Measurements from ENCODE around the gene RFK.
A peak's percentile ranks its signal among the peaks of the same experiment; 100 is the strongest.

The RFK gene

GRCh38 chr9:76425677-76426453 lies 31.6 kb upstream of the RFK start:
- Histone ChIP-seq H3K9me3 (ENCODE audit: control insufficient read depth, low read length) (no peaks in the 10 kb centered on the region), H3K4me2 (ENCODE audit: low read length) (peak overlapping the region; percentile 45), H2AFZ (no peak overlapping the region), H3K27me3 (ENCODE audit: control insufficient read depth, insufficient read depth, low read length) (no peaks in the 10 kb centered on the region), H3K4me1 (peaks cover 12% of the 10 kb centered on the region), H3K4me3 (ENCODE audit: low read depth, low read length) (peak overlapping the region; percentile 11), H3K79me2 (no peaks in the 10 kb centered on the region), H3K27ac (peak overlapping the region; percentile 93), H3K36me3 (ENCODE audit: control insufficient read depth, insufficient read depth, low read length) (no peaks in the 10 kb centered on the region), H3K9ac (no peak overlapping the region)
- no peak for TF ChIP-seq CTCF (IDR thresholded peaks at IDR 0.05)

GRCh38 chr9:76424491-76424890 lies 30.3 kb upstream of the RFK start:
- no peak overlapping the region for H3K9ac ChIP-seq
- no peaks in the 10 kb centered on the region for H3K27me3 ChIP-seq (ENCODE audit: control insufficient read depth, insufficient read depth, low read length)
- H3K9me3 ChIP-seq (ENCODE audit: control insufficient read depth, low read length), result no peaks in the 10 kb centered on the region
- H3K4me2 ChIP-seq (ENCODE audit: low read length), result peak overlapping the region; percentile 42
- no peak overlapping the region for H2AFZ ChIP-seq
- H3K4me1 ChIP-seq, result peaks cover 12% of the 10 kb centered on the region
- TF ChIP-seq CTCF (IDR thresholded peaks at IDR 0.05), result no peak
- H3K27ac ChIP-seq, result peak overlapping the region; percentile 93
- no peak overlapping the region for H3K4me3 ChIP-seq (ENCODE audit: low read depth, low read length)
- H3K36me3 ChIP-seq (ENCODE audit: control insufficient read depth, insufficient read depth, low read length), result no peaks in the 10 kb centered on the region
- H3K79me2 ChIP-seq, result no peaks in the 10 kb centered on the region

- H3K9ac ChIP-seq, result no peak overlapping the region
- H3K27me3 ChIP-seq (ENCODE audit: control insufficient read depth, insufficient read depth, low read length), result no peaks in the 10 kb centered on the region
- H3K36me3 ChIP-seq (ENCODE audit: control insufficient read depth, insufficient read depth, low read length), result no peaks in the 10 kb centered on the region
- peak overlapping the region; percentile 25 for H3K4me3 ChIP-seq (ENCODE audit: low read depth, low read length)
- no peak overlapping the region for H2AFZ ChIP-seq
- H3K9me3 ChIP-seq (ENCODE audit: control insufficient read depth, low read length), result no peaks in the 10 kb centered on the region
- no peak for TF ChIP-seq CTCF (IDR thresholded peaks at IDR 0.05)
- H3K4me1 ChIP-seq, result peaks cover 12% of the 10 kb centered on the region
- peak overlapping the region; percentile 42 for H3K4me2 ChIP-seq (ENCODE audit: low read length)
- no peaks in the 10 kb centered on the region for H3K79me2 ChIP-seq
- H3K27ac ChIP-seq, result peak overlapping the region; percentile 93
These were observed 29.3 kb upstream of the RFK start for GRCh38 chr9:76423216-76424177.

- no peaks in the 10 kb centered on the region for H3K9me3 ChIP-seq (ENCODE audit: control insufficient read depth, low read length)
- peak; percentile 47 for TF ChIP-seq CTCF (IDR thresholded peaks at IDR 0.05)
- no peaks in the 10 kb centered on the region for H3K36me3 ChIP-seq (ENCODE audit: control insufficient read depth, insufficient read depth, low read length)
- H3K4me1 ChIP-seq, result peaks cover 12% of the 10 kb centered on the region
- no peak overlapping the region for H3K4me2 ChIP-seq (ENCODE audit: low read length)
- no peaks in the 10 kb centered on the region for H3K79me2 ChIP-seq
- H3K4me3 ChIP-seq (ENCODE audit: low read depth, low read length), result no peak overlapping the region
- no peak overlapping the region for H3K27ac ChIP-seq
- H3K27me3 ChIP-seq (ENCODE audit: control insufficient read depth, insufficient read depth, low read length), result no peaks in the 10 kb centered on the region
- H2AFZ ChIP-seq, result peak overlapping the region; percentile 34
- H3K9ac ChIP-seq, result no peak overlapping the region
These were observed 25.7 kb upstream of the RFK start for GRCh38 chr9:76419782-76420380.

Data from parathyroid adenoma (tissue), 2 donors.